ENCODE measurements around the gene MORN1.

The MORN1 gene

GRCh38 chr1:2307972-2308371, 83.4 kb downstream of the MORN1 start:
- no peak for TF ChIP-seq CTCF (IDR thresholded peaks at IDR 0.05)

GRCh38 chr1:2307064-2307605, 84.2 kb downstream of the MORN1 start:
- Histone ChIP-seq H3K4me1 (ENCODE audit: control insufficient read depth in 1 of 2, insufficient read depth in 1 of 2, low read depth in 1 of 2, low read length in 1 of 2) (no peaks in the 10 kb centered on the region), H3K27me3 (peaks cover 12% of the 10 kb centered on the region), H3K4me3 (ENCODE audit: low read depth in 1 of 2, low read length in 1 of 2) (no peak overlapping the region), H3K27ac (no peak overlapping the region), H3K9me3 (no peaks in the 10 kb centered on the region), H3K36me3 (peaks cover 73% of the 10 kb centered on the region)
- TF ChIP-seq CTCF (IDR thresholded peaks at IDR 0.05): no peak

More at GRCh38 chr1:2307972-2308371, 83.4 kb downstream of the MORN1 start:
- Histone ChIP-seq H3K4me3 (ENCODE audit: low read depth in 1 of 2, low read length in 1 of 2) (no peak overlapping the region), H3K27ac (no peak overlapping the region), H3K27me3 (peaks cover 17% of the 10 kb centered on the region), H3K36me3 (peaks cover 70% of the 10 kb centered on the region), H3K4me1 (ENCODE audit: control insufficient read depth in 1 of 2, insufficient read depth in 1 of 2, low read depth in 1 of 2, low read length in 1 of 2) (no peaks in the 10 kb centered on the region), H3K9me3 (no peaks in the 10 kb centered on the region)

- Histone ChIP-seq H3K27me3 (peaks cover 12% of the 10 kb centered on the region), H3K9me3 (no peaks in the 10 kb centered on the region), H3K36me3 (peaks cover 73% of the 10 kb centered on the region), H3K4me1 (ENCODE audit: control insufficient read depth in 1 of 2, insufficient read depth in 1 of 2, low read depth in 1 of 2, low read length in 1 of 2) (peaks cover 0 to 1% of the 10 kb centered on the region in 2 experiments), H3K4me3 (ENCODE audit: low read depth in 1 of 2, low read length in 1 of 2) (no peak overlapping the region), H3K27ac (no peak overlapping the region)
- no peak for TF ChIP-seq CTCF (IDR thresholded peaks at IDR 0.05)
Measured at GRCh38 chr1:2306151-2306978, 85.0 kb downstream of the MORN1 start.

- H3K36me3 ChIP-seq: peaks cover 69% of the 10 kb centered on the region
- H3K9me3 ChIP-seq: no peaks in the 10 kb centered on the region
- no peak for TF ChIP-seq CTCF (IDR thresholded peaks at IDR 0.05)
- no peak overlapping the region for H3K4me3 ChIP-seq (ENCODE audit: low read depth in 1 of 2, low read length in 1 of 2)
- peaks cover 24% of the 10 kb centered on the region for H3K27me3 ChIP-seq
- H3K4me1 ChIP-seq (ENCODE audit: control insufficient read depth in 1 of 2, insufficient read depth in 1 of 2, low read depth in 1 of 2, low read length in 1 of 2): peaks cover 9 to 14% of the 10 kb centered on the region in 2 experiments
- H3K27ac ChIP-seq: no peak overlapping the region
Measured at GRCh38 chr1:2304921-2305681, 86.3 kb downstream of the MORN1 start.

GRCh38 chr1:2304282-2304681, 87.1 kb downstream of the MORN1 start:
- no peak overlapping the region for H3K4me3 ChIP-seq (ENCODE audit: low read depth in 1 of 2, low read length in 1 of 2)
- peaks cover 66% of the 10 kb centered on the region for H3K36me3 ChIP-seq

More at GRCh38 chr1:2304282-2304681, 87.1 kb downstream of the MORN1 start:
- Histone ChIP-seq H3K27me3 (peaks cover 32% of the 10 kb centered on the region), H3K4me1 (ENCODE audit: control insufficient read depth in 1 of 2, insufficient read depth in 1 of 2, low read depth in 1 of 2, low read length in 1 of 2) (peaks cover 9 to 18% of the 10 kb centered on the region in 2 experiments), H3K9me3 (no peaks in the 10 kb centered on the region), H3K27ac (no peak overlapping the region)
- TF ChIP-seq CTCF (IDR thresholded peaks at IDR 0.05): no peak
